Left lobe of liver (tissue), 2 donors: Measurements from ENCODE around the gene RDH5. TPM values are rescaled to one million over a fixed set of nuclear protein-coding genes. Genes with fewer than 3 reads are reported as not detected.

Source experiments
- ATAC-seq: fragments of 200-7000 bp; cut with Tn5 transposase; one replicate; pipeline ENCODE4 v1.9.1; 2020; ENCODE audit warnings: mild to moderate bottlenecking, moderate library complexity
- DNase-seq: peaks from one replicate; pipeline ENCODE4 v3.0.0-alpha.2; 2020; ENCODE audit warnings: low spot score
- total RNA-seq: library from RNA; stranded (reverse); gene quantifications from one replicate; pipeline ENCODE4 v1.2.1, GENCODE V29; 2021
- donor health status: DM: no; HTN: no; CAD: no; lungs with moderate emphysema.
- donor health status: DM: no; HTN: yes; CAD: no.

RDH5 gene
- total RNA-seq, 1 donor from 2014 or later: 60.0 TPM

DNA sequence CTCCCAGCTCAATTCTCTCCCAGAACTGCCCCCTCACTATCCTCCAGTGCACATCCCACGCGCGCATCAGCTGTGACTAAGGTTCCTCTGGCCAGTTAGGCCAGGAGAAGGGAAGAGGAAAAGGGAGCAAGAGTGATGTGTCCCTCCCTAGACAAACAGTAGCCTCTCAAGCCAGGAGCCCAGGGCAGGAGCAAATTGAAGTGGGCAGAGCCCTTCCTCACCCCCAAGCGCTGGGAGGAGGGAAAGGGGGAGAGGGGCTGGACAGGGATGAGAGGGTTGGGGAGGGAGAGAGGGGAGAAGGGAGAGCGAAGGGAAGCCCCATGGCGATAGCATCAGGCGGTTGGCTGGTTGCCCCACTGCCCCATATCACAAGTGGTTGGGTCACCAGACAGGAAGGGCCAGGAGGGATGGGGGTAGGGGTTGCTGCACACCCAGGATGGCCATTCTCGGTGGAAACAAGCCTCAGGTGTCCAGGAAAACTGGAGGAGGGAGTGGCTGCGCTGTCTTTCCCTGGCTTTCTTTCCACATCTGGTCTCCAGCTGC is 7.5 kb downstream of the RDH5 start:
- DNase-seq: peak; percentile 62
- ATAC-seq: no peak

DNA sequence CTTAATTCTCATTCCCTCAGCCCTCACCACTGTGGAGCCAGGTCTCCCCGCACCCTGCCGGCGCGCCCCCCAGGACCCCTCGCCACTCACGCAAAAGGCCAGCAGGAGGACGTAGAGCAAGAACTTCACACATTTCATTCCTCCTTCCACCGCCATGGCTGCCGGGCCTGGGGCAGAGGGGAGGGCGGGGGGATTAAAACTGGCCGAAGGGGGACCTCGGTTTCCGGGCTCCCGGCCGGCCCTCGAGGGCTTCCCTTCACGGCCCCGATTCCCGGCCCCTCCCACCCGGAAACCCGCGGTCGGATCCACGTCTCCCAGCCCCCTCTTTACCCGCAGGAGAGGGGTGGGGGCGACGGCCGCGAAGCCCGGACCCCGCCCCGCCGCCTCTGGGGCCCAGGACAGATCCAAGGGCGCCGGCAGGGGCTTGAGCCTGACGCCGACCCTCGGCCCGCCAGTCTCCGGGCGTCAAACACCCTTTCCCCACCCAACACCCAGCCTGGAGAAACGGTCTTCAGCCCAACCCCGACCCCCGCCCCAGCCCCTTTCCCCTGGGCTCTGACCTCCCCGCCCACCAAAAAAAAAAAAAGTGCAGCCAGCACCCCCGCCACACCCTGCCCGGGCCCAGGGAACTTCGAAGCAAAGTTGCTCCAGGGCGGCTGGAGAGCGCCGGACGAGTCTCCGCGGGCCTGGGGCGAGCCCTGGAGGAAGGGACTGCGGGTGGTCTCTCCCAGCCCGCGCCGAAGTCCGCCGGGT is 8.2 kb downstream of the RDH5 start:
- DNase-seq (peak; percentile 71), ATAC-seq (peak; percentile 41)

DNA sequence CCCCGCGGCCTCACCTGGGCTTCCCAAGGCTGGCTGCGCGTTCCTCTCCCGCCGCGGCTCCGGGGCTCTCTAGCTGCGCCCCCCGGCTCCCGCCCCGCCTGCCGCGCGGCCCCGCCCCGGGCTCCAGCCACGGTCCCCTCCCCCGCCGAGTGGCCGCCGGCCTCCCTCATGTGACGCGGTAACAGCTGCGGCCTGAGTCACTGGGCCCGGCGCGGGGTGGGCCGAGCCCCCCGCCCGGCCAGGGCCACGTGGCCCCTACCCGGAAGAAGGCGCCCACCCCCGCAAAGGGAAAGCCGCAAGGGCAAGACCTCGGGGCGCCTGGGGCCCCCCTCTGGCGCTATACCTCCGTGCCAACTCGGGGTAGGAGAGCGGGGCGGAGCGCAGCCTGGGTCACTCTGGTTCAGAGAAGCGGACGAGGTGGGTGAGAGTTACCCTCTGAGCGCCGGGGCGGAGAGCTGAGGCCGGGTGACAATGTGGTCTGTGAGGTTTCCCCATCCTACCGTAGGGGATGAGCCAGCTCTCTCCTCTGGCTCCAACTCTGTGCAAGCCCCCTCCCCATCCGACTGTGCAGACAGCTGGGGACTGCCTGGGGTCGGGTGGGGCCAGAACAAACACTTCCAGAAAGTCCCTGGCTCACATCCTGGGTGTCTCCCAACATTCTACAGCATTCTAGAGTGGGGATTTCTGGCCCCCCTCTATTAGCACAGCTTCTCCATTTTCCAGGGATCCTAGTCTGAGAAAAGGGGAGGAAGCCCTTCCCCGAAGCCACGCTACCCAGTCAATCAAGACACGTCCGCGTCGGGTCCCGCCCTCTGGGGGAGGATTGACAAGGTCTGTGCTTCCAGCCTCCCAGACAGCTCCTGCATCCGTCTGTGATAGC is 9.0 kb downstream of the RDH5 start, which contains the start of gene CD63:
Gene CD63, minus strand, starts transcription at position 71 of the 880 bp plus-strand sequence. CDS start 668 bp downstream, outside the sequence.
- ATAC-seq: peak; percentile 86
- DNase-seq: peak; percentile 87

DNA sequence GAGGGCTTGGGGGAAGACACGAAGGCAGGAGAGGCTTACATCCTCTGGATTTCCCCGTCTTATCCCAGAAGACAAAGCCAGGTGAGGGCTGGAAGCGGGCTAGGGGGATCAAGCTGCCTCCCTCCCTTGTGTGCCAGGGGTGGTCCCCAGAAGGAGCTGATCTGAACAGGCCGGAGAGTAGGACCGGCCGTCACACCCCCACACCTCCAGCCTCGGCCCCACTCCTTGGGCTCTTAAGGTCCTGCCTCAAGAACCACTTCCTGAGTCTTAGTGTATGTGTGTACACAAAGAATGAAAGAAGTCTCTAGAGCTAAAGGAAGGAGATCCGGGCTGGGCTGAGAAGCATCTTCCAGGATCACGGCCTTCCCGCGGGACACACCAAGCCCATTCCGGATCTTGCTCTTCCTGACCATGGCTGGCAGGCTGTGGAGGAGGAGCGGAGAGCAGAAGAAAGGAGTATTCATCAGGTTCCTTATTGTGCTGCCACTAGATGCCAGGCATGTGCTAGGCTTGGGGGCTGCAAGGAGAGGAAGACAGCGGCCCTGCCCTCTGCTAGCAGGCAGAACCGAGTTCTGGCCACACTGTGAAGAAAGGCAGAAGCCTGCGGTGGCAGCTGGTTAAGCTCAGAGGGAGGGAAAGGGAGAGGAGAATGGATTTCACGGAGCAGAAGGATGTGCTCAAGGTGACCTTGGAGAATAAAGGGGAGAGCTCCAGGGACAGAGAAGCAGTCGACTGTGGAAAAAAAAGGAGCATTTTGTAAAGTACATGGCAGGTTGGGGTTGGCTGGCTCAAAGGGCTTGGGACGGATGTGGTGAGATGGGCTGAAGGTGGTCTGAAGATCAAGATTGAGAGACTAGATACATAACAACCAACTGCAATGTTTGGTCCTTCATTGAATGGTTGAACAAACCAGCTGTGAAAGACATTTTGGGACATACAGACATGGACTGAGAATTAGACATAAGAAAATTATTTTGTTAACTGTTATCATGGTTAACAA is 9.9 kb downstream of the RDH5 start:
- DNase-seq: no peak
- ATAC-seq: no peak

DNA sequence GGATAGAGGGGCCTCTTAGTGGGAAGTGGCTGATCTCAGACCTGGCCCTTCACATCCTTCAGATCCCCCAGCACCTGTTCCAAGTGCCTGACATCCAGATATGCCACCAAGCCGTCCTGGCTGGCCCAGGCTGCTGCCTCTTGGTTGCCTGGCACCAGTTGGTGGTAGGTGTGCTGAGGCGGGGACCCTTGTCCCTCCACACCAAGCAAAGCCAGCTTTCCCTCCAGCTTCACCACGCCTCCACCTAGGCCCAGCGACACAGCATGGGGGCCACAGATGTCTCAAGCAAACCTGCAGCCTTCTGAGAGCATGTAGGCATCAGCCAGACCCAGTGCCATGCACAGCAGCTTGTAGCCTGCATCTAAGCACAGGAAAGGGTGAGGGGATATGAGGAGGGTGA is 12.1 kb downstream of the RDH5 start:
- ATAC-seq (no peak), DNase-seq (peak; percentile 39)

DNA sequence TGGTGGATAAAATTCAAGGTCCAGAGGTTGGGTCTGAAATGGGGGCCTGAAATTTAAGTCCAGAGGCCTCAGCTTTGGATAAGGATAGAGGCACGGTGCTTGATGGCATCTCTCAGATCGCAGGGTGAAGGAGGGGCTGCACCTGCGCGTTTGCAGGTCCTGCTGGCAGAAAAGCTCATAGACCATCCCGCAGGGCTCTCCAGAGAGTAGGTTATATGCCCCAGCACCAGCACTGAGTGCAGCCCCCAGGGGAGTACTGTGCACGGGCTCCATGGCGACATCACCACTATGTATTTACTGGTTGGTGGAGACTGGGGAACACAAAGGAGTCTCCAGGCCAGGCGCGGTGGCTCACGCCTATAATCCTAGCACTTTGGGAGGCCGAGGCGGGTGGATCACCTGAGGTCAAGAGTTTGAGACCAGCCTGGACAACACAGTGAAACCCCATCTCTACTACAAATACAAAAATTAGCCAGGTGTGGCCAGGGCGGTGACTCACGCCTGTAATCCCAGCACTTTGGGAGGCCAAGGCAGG is 12.9 kb downstream of the RDH5 start:
- no peak for ATAC-seq
- DNase-seq: no peak

DNA sequence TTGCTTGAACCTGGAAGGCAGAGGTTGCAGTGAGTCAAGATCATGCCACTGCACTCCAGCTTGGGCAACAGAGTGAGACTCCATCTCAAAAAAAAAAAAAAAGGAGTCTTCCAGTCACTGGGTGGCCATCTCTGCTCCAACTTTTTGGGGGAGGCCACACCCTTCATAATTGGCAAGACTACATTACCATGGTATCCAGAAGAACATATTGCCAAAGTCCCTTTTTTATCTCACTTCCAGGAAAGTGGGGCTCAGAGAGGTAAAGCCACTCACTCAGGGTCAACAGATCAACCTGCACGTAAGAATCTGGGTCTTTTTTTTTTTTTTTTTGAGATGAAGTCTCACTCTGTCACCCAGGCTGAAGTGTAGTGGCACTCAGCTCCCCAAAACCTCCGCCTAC is 13.7 kb downstream of the RDH5 start:
- DNase-seq: no peak
- no peak for ATAC-seq

DNA sequence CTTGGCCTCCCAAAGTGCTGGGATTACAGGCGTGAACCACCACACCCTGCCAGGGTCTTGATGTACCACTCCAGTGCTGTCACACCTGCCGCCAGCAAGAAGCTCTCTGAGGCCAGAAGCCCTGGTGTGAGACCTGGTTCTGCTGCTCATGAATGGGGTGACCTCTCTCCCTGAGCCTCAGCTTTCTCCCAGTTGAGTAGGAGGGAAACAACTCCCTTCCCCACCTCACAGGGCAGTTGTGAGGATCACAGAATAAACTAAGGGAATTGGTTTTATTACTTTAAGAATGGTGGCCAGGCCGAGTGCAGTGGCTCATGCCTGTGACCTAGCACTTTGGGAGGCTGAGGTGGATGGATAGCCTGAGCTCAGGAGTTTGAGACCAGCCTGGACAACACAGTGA is 14.4 kb downstream of the RDH5 start:
- DNase-seq: no peak
- ATAC-seq: no peak

DNA sequence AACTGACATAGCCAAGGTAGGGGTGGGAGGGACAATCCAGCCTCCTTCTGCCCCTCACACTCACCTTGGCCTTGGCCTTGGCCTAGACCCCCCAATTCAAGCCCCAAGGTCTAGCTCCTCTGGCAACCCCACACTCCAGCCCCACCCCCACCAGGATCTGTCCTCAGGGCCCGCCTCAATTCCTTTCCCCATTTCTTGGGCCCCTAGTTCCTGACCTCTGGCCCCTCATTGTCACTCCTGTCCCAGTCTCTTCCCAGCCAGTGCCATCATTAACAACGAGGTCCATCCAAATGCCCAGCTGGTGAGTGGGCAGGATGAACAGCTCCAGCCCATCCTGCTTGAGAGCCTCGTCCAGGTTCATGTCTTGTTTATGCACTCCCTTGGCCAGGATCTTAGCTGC is 15.9 kb downstream of the RDH5 start:
- no peak for DNase-seq

DNA sequence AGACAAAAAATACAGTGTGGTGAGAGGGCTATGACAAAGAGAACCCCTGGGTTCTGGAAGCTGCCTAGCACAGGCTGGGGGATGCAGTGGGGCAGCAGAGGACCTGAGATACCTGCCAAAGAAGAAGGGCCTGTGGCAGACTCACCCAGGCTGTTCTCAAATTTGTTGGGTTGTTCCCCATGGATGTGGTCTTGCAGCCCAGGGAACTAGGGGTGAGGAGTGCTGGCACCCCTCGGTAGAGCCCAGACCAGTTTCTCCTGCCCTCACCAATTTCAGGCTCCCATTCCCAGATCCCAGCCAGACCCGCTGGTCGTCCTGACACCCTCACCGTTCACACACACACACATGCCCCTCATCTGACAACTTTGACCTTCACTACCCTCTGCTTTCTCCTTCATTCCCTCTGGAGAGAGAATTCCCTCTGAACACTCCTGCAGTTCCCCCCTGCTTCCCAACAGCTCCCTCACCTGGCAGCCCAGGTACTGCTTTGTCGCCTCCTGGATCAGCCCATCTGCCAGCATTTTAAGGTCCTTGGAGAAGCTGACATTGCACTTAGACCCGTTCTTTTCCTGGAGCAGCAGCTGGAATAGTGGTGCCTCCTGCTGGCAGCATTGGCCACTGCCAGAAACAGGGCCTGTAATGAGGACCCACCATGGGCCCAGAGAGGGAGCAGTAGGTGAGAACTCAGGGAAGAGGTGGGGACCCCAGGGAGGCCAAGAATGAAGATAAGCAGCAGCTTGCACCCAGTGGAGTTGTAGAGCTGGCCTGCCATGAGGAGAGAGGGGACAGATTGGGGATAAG is 16.8 kb downstream of the RDH5 start:
- DNase-seq (peak; percentile 77), ATAC-seq (peak; percentile 86)

More for the DNA sequence above, 15.9 kb downstream of the RDH5 start:
- ATAC-seq: no peak

DNA sequence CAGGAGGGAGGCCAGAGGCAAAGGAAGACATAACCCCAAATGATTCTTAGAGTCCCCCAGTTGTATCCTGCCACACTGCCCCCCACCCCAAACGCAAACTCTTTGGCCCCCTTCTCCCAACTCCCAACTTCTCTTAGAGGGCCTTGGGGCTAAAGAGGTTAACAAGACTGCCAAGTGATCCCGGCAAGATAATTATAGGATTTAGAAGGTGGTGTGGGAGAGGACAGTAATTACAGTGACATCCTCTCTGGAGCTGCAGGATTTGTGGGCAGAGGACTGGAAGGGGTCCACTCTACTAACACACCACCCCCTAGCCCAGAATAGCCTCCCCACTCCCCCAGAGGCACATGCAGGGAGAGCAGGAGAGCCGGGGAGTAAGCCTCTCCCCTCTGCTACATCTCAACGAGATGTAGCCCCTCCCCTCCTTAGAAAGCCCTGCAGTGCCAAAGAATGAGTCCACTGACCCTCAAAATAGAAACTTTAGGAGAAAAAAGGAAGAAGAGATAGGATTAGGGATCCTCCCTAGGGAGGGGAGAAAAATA is 17.5 kb downstream of the RDH5 start:
- ATAC-seq (no peak), DNase-seq (no peak)

DNA sequence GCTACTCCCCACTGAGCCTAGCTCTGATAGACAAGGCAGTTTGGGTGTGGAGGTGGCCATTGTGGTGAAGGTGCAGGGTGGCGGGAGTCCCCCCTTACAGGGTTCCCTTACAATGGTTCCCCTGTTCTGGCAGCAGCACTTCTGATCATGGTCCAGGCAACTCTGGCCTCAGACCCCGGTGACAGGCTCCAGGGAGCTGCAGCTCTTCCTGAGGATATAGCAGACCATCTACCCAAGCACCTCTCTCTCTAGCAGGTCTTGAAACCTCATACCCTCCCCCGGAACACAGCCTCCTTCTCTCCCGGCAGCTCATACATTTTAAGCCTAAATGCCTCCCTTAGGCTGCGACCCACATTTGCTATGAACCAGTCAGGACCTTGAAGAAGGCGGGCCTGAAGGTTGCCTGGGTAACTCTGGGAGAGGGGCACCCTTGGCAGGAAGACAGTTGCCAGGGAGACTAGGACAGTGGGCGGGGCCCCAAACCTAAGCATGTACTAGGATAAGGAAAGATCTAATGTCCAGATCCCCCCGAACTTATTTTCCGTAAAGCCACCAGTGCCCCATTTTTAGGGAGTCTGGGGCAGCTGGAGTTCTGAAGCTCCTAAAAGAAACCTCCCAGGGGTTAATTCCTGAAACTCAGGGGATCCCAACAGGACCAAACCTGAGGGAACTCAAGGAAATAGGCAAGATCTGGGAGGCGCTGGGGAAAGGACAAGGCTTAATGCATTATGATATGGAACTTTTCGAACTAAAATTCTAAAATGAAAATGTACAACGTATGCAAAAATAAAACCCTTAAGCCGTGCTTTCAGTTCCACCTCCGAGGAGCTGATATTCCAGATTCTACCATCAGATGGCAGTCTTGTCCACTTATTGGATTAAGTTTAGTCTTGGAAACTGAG is 18.2 kb downstream of the RDH5 start:
- peak; percentile 64 for DNase-seq

DNA sequence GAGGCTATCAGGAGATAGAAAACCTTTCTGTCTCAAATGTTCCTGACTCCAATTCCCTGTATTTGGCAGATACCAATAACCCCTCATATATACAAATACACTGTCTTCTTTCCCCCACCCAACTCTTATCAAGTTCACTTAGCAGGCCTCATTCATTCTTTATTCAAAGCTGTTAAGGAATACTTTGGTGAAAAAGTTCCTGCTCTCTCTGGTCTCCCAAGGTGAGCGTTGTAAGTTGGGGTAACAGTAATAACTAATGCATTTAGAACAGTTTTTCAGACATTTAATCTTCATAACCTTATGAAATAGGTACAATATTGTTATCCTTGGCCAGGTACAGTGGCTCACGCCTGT is 18.8 kb downstream of the RDH5 start:
- no peak for ATAC-seq
- no peak for DNase-seq

More for the DNA sequence above, 18.2 kb downstream of the RDH5 start:
- ATAC-seq: peak; percentile 78

DNA sequence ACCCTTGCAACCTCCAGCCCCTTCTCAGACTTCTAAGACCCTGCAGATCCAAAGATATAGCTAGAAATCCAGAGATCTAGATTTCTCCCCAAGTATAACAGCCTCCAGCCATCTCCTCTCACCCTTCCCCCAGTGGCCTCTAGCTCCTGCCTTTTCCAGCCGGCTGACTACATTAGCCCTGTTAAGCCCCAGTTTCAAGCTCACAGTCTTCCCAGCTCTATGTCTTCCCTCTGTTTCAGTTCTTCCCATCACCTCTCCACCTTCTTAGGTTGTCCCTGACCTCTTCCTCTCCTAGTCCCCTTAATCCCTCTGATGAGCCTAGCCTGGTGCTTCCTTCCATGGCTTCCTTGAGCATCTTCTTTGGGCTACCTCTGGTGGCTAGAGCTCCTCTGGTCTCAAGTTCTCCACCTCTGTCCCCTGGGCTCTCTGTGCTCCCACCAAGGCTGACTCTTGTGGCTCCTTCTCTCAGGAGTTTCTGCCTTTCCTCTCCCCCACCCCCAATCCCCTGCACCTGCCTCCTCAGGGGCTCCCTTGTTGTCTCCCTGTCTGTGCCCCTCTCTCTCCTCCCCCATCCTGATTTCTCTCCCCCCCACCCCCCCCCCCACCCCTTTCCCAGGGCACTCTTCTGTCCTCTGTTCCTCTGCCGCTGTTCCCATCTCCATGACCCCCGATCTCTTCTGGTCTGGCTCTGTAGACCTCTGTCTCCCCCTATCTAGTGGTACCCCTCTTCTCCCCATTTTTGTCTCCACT is 21.9 kb downstream of the RDH5 start:
- peak; percentile 24 for DNase-seq
- ATAC-seq: no peak

DNA sequence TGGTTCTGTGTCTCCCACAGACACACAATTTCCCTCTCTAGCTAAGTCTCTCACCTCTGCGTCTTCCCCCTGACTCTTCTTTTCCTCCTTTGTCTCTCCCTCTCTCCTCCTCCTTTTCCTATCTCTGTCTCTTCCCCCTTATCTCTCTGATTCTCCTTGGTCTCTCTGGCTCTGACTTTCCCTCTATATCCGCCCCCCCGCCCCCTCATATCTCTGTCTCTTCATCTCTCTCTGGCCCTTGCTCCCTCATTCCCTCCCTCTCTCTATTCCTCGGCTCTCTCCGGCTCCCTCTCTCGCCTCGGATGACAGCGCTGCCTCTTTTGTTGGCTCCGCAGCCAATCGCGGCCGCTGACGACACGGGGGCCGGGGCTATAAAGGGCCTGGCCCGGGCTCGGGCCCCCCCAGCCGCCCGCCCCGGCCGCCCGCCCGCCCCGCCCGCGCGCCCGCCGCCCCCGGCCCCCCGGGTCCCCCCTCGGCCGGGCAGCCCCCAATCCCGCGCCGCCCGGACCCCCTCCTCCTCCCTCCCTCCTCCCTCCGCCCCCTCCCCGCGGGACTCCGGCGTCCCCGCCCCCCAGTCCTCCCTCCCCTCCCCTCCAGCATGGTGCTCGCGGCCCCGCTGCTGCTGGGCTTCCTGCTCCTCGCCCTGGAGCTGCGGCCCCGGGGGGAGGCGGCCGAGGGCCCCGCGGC is 22.7 kb downstream of the RDH5 start, which contains the start of gene GDF11:
Gene GDF11, plus strand, starts transcription at position 404 of the 687 bp plus-strand sequence. Its CDS starts 195 bp downstream, at position 599.
- ATAC-seq (peak; percentile 35), DNase-seq (peak; percentile 49)
